Measurements from ENCODE around the gene TAOK2. TPM values are rescaled to one million over a fixed set of nuclear protein-coding genes. Genes with fewer than 3 reads are reported as not detected.

TAOK2 gene
- total RNA-seq, 4 donors from 2014 or later: 48.8 to 62.6 (median 55.2) TPM

- intact Hi-C loops (cut with DNase I): no loop called here
- Histone ChIP-seq H3K27me3 (no peaks in the 10 kb centered on the region), H3K27ac (no peak overlapping the region), H3K9me3 (no peaks in the 10 kb centered on the region), H3K36me3 (peaks cover 26 to 28% of the 10 kb centered on the region in 2 donors), H3K4me1 (peaks cover 13 to 15% of the 10 kb centered on the region in 2 donors), H3K4me3 (replicated peaks in 1 of 3) (no peak overlapping the region)
- WGBS, 2 donors: 54 to 70% methylated on average over 7 of the region's 7 CpGs
- DNase-seq: no peak
- TF ChIP-seq, protein P1, sequence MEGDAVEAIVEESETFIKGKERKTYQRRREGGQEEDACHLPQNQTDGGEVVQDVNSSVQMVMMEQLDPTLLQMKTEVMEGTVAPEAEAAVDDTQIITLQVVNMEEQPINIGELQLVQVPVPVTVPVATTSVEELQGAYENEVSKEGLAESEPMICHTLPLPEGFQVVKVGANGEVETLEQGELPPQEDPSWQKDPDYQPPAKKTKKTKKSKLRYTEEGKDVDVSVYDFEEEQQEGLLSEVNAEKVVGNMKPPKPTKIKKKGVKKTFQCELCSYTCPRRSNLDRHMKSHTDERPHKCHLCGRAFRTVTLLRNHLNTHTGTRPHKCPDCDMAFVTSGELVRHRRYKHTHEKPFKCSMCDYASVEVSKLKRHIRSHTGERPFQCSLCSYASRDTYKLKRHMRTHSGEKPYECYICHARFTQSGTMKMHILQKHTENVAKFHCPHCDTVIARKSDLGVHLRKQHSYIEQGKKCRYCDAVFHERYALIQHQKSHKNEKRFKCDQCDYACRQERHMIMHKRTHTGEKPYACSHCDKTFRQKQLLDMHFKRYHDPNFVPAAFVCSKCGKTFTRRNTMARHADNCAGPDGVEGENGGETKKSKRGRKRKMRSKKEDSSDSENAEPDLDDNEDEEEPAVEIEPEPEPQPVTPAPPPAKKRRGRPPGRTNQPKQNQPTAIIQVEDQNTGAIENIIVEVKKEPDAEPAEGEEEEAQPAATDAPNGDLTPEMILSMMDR (IDR thresholded peaks at IDR 0.05): no peak
- no peak for TF ChIP-seq POLR2A (IDR thresholded peaks at IDR 0.05)
These were observed 18.8 kb downstream of the TAOK2 start for GRCh38 chr16:29992344-29992967.

GRCh38 chr16:29993191-29993902 is 19.7 kb downstream of the TAOK2 start:
- Histone ChIP-seq H3K4me1 (peaks cover 13 to 15% of the 10 kb centered on the region in 2 donors), H3K27me3 (no peaks in the 10 kb centered on the region), H3K36me3 (peaks cover 17 to 19% of the 10 kb centered on the region in 2 donors), H3K4me3 (replicated peaks in 1 of 3) (no peak overlapping the region), H3K27ac (no peak overlapping the region), H3K9me3 (no peaks in the 10 kb centered on the region)
- no peak for DNase-seq
- intact Hi-C loops (cut with DNase I): no loop called here
- WGBS, 2 donors: 91 to 92% methylated on average over 19 to 20 of the region's 25 CpGs
- TF ChIP-seq, protein P1 (IDR thresholded peaks at IDR 0.05): no peak
- TF ChIP-seq POLR2A (IDR thresholded peaks at IDR 0.05): no peak

DNA sequence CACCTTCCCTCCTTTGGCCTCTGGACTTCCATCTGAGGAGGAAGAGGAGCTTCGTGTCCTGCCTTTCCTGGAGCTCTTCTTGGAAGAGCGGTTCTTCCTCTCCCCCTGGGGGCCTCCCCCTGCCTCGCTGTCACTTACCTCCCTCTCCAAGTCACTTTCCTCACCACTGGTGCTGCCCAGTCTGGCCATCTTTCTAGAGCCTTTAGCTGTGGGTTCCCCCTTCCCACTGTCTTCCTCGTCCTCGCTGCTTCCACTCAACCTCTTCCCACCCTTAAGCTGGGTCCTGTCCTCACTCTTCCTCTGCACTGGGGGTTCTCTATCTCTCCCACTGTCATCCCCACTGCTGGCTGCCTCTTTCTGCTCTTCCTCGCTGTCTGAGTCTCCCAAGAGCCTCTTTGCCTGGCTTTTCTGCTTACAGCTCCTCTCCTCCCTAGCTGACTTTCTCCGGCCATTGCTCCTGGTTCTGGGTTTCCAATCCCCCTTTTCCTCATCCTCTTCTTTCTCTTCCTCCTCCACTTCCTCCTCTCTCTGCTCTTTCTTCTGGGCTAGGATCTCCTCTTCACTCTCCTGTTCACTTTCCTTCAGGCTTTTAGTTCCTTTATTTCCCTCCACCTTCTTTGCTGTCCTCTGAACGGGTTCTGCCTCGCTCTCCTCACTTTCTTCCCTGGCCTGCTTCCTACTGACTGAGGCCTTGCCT is 20.4 kb downstream of the TAOK2 start:
- H3K4me1 ChIP-seq: peaks cover 13 to 15% of the 10 kb centered on the region in 2 donors
- H3K27me3 ChIP-seq: no peaks in the 10 kb centered on the region
- intact Hi-C loops (cut with DNase I): loop anchor here (2.0 kb wide), 1 partner anchor 17 kb away; no protein-coding TSS in a partner anchor
- no peak for DNase-seq
- H3K36me3 ChIP-seq: peaks cover 12 to 16% of the 10 kb centered on the region in 2 donors
- H3K4me3 ChIP-seq (replicated peaks in 1 of 3): no peak overlapping the region
- TF ChIP-seq POLR2A (IDR thresholded peaks at IDR 0.05): no peak
- TF ChIP-seq, protein P1 (IDR thresholded peaks at IDR 0.05): no peak
- no peaks in the 10 kb centered on the region for H3K9me3 ChIP-seq
- H3K27ac ChIP-seq: no peak overlapping the region
- 88 to 91% methylated on average over 9 of the region's 9 CpGs for WGBS, 2 donors

- peak overlapping the region; percentile 85 to 96 (median 89) for H3K27ac ChIP-seq
- TF ChIP-seq, protein P1 (IDR thresholded peaks at IDR 0.05): no peak
- TF ChIP-seq POLR2A (IDR thresholded peaks at IDR 0.05): no peak
- WGBS, 2 donors: 10 to 12% methylated on average over 24 of the region's 24 CpGs
- intact Hi-C loops (cut with DNase I): loop anchor here (2.0 kb wide), 1 partner anchor 18 kb away; no protein-coding TSS in a partner anchor
- DNase-seq: no peak
- peaks cover 13 to 15% of the 10 kb centered on the region in 2 donors for H3K4me1 ChIP-seq
- peaks cover 12 to 16% of the 10 kb centered on the region in 2 donors for H3K36me3 ChIP-seq
- H3K27me3 ChIP-seq: no peaks in the 10 kb centered on the region
- peak overlapping the region; percentile 24 to 81 (median 66) for H3K4me3 ChIP-seq (replicated peaks in 1 of 3)
- no peaks in the 10 kb centered on the region for H3K9me3 ChIP-seq
These were observed 21.1 kb downstream of the TAOK2 start for GRCh38 chr16:29994600-29995323.

All from thyroid gland (tissue), 4 donors.